Measurements from ENCODE around the gene CNR2.
"Not testable (repeated sequence)": the region's sequence is repeated elsewhere in the genome, so short reads cannot be mapped to it uniquely, and the experiment has no call there.

The CNR2 gene

DNA sequence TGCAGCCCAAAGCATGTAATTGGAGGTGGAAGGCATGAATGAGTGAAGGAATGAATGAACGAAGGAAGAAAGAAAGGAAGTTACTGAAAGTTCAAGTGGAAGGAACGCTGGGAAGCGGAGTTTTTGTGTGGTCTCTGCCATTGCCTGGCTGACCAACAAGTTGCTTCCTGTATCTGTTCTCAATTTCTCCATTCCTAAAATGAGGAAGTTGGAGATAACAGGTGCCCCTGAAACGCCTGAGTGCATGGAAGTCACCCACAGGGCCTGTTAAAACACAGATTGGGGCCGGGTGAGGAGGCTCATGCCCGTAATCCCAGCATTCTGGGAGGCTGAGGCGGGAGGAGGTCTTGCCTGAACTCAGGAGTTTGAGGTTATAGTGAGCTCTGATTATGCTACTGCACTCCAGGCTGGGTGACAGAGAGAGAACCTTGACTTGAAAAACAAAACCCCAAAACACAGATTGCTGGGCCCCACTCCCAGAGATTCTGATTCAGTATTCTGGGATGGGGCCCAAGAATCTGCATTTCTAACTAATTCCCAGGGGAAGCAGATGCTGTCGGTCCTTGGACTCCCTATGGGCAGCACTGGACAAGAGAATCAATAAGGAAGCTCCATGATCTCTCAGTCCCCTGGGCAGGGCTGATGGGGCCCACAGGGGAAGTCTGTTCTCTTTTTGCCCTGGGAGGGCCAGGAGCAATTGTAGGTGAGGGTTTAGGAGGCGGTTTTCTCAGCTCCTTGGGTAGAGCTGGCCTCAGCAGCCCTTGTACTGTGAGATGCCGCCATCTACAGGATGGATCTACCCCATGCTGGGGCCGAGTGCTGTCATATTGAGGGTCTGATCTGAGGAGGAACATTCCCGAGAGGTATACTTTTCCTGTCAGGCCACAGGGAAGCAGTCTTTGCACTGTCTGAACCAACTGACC is 3.3 kb upstream of the CNR2 start:
- DNase-seq, result peak; percentile 84 to 85

DNA sequence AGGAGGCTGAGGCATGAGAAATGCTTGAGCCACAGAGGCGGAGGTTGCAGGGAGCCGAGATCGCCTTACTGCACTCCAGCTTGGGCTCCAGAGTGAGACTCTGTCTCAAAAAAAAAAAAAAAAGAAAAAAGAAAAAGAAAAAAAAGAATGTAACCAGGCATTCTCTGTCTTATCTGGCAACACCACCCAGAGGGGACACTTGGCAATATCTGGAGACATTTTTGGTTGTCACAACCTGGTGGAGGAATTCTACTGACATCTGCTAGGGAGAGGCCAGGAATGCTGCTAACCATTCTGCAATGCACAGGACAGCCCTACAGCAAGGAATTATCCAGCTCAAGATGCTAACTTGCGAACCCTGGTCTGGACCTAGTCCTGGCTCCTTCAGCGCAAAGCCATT is 2.3 kb upstream of the CNR2 start:
- DNase-seq, result no peak

DNA sequence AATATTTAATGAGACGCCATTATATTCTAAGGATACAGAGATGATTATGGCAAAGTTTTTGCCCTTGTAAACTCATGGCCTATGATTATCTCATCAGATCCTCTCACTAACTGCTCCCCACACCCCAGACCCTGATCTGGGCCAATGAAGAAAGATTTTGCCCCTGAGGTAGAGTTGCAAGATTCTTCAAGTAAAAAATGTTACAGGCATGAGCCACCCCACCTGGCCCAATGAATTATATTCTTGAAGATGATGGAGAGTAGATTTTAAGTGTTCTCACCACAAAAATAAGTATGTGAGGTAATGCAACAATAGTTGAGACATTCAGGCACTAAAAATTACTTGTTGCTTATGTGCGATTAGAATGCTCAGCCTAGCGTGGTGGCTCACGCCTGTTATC is 1.8 kb upstream of the CNR2 start:
- no peak for DNase-seq

DNA sequence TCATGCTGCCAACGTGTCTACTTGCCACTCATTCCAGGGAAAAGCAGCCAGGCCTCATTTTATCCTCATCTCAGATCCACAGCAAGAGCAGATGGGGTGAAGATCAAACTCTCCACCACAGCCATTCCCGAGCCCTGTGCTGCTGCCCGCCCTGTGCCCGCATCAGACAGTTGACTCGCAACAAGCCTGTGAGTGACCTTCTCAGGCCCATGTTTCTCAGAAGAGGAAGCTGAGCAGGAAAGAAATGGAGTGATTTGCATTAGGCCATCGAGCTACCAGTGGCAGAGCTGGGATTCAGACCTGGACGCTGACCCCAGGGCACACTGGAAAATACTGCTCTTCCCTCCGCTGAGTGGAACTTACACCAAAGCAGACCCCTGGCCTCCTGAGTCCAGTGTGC is 1.2 kb downstream of the CNR2 start:
- no peak for DNase-seq

DNA sequence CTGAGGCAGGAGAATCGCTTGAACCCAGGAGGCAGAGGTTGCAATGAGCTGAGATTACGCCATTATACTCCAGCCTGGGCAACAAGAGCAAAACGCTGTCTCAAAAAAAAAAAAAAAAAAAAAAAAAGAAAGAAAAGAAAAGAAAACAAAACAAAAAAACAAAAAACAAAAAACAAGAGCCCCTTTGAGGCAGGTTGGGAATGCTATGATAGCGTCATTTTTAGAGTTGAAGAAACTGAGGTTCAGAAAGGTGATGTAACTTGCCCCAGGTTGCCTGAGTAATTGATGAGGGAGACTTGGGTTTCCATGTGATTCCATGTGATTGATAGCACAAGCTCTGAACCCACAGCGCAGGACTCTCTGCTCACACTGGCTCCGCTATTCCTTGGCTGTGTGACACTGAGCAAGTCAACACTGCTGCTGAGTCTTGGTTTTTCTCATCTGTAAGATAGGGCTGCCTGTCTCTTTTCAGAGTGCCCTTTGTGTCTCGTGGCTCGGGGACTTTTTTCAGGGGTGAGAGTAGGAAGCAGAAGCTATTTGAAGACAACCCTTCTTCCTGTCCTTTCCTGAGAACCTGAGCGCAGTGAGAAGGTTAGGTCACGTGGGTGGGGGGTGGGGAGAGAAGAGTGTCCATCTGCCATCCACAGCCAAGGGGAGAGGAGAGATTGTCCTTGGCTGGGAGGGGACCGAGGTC is 2.5 kb downstream of the CNR2 start:
- no peak for DNase-seq

DNA sequence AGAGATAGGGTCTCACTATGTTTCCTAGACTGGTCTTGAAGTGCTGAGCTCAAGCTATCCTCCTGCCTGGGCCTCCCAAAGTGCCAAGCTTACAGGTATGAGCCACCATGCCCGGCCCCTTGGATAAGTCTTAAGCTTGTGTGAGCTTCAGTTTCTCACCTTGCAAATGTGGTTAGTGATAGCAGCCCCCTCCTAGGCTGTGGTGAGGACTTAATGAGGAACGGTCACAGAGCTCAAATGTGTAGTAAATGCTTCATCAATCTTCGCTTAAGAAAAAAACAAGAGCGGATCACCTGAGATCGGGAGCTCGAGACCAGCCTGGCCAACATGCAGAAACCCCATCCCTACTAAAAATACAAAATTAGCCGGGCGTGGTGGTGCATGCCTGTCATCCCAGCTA is 3.0 kb downstream of the CNR2 start:
- no peak for DNase-seq

DNA sequence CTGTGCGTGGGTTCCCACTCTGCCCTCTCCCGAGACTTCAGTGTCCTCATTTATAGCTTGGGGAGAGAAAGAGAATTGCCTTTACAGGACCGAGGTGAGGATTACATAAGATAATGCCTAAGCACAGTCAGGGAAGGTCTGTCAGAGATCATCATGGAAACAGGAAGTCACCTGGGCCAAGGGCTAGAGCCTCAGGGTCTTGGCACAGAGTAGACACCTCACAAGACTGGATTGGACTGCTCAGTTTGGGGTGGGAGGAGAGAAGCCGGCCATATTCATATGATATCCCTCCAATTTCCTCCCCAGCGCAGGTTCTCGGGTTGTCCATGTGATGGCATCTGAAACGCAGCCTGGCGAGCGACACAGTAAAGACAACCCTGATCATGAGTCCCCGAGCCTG is 3.8 kb downstream of the CNR2 start:
- DNase-seq, result no peak

DNA sequence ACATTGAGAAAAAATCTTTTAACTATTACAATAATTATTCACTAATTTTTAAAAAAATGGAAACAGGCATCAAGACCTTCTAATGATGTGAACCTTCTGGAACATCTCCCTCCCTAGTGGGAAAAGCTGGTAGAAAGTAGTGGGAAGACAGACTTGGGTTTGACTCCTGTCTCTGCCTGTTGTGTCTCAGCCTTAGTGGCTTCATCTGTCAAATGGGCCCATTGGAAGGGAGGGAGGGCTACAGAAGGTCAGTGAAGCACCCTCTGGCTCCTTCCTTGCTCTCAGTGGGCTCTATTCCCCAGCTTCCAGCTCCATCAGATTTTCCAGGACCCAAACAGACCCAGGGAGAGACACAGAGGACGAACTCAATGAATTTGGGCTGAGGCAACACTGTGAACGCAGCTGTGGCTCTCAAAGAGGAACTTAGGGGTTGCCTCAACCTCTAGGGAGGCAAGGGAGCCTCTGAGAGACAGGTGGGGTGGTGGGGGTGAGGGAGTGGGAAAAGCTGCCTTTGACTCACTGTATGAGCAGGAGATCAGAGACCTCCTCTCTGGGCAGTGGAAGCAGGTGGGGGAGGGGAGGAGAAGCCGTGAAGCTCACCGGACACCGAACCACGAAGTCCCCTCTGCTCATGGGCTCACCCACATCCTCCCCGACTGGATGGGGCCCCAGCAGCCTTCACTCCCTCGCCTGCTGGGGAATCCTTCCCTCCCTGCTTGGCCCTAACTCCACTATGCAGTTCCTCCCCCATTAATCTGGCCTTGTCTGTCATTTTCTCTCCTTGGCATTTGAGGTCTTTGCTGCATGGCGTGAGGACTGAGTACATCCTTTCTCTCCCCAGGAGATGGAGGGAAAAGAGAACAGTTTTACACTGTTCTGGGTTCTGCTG is 4.5 kb downstream of the CNR2 start:
- DNase-seq, result peak; percentile 59 to 70

DNA sequence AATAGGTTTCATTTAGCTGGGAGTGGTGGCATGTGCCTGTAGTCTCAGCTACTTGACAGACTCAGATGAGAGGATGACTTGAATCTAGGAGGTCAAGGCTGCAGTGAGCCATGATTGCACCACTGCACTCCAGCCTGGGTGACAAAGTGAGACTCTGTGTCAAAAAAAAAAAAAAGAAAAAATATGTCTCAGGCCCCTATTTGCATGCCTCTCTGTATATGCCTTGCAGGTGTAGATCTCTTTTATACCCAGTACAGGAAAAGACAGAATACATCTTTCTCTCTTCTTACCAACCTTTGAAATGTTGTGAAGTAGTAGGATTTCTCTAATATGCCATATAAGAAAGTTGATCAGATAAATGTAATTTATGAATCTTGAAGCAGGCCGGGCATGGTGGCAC is 6.4 kb downstream of the CNR2 start:
- no peak for DNase-seq

DNA sequence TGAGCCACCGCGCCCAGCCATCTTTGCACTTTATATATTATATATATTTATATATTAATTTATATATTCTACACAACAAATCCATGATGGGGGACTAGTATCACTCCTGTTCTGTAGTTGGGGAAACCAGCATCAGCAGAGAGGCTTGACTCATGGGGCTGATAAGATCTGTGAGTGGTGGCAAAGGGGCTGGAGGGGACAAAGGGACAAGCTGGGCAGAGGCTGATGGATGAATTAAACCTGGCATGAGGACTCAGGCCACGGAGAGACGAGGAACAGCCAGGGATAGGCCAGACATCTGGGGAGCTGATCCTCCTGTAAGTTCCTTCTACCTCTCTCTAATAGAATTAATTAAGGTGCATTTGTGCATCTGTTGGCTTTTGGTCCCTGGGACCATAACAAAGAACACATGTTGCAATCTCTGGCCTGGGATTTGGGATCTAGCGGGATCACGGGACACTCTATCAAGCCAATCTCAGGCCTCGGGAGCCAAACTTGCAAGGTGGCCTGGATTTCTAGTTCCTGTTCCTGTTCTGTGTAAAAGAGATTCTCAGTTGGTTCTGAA is 7.6 kb downstream of the CNR2 start:
- no peak for DNase-seq

DNA sequence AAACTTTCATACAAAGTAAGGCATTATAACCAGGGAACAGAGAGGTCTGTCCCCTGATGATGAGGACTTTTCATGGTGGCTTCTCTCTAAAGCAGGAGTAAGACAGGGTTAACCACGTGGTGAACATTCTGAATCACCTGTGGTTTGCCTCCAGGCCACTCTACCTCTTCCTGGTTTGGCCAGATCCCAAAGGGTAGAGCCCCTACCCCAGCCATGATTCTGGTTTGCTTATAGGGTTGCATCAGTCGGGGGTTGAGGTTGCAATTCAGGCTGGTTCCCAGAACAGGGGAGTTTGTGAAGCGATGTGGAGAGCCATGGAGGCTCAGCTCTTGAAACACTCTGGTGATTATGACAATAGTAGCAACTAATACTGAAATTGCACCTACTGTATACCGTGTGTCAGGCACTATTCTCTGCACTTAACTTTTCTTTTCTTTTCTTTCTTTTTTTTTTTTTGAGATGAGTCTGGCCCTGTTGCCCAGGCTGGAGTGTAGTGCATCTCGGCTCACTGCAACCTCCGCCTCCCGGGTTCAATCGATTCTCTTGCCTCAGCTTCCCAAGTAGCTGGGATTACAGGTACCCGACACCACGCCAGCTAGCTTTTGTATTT is 8.3 kb downstream of the CNR2 start:
- no peak for DNase-seq

DNA sequence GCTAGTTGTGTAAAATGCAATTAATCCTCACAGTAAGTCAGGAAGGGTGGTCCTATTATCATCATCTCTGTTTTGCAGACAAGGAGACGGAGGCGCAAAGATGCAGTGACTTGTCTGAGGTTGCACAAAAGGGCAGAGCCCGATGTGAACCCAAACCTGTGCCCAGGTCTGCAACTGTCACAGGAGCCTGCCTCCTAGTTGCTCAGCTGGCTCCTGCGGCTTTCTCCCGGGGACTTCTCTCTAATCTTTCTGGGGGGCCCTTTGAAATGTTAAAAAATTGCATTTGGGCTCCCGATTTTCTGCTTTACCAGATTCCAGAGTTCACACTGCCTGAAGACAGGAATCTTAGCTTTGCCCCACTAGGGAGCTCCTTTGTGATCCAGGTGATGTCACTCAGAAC is 9.4 kb downstream of the CNR2 start:
- no peak for DNase-seq

DNA sequence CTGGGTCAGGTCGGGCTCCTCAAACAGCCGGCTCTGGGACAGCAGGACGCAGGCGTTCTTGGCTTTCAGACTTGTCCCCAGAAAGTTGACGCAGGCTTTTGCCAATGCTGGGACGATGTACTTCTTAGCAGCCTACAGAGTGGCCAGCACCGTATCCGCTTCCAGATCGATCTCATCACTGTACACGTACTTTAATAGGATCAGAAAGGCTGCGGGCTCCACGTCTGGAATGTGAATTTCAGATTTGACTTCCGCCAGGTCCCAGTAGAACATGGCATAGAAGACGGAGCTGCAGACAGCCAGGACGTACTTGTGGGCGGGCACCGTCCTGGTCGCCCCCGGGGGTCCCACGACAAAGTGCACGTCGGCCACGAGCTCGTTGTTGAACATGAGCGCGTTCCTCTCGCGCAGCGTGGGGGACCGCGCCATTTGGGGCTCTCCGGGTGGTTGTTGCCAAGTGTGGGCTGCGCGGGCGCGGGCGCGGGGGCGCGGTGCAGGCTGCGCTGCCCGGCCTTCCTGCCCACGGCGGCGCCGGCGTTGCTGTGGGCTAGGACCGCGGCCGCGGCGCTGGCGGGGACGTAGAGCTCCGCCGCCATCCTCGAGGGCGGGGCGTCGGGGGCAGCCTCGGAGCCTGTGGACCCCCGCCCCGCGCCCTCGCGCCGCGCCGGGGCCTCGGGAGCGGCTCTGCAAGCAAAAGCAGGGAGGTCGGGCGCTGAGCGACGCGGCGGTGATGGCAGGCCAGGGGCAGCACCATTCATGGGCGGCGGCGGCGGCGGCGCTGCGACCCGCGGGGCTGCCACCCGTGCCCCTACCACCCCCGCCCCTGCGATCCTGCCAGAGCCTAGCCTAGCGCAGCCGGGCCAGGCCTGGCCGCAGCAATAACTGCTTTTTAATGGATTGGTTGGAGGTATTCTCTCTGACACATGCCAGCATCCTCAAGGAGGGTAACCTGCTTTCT is 10.6 kb downstream of the CNR2 start:
- DNase-seq, result no peak

DNA sequence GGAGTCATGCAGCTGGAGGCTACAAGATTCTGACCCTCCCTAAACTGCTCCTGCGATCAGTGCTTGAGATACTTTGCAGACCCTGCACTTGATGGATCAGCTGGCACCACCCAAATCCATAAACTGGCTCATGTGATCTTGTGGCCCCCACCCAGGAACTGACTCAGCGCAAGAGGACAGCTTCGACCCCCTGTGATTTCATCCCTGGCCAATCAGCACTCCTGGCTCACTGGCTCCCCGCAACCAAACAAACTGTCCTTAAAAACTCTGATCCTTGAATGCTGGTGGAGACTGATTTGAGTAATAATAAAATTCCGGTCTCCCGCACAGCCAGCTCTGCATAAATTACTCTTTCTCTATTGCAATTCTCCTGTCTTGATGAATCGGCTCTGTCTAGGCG is 13.1 kb downstream of the CNR2 start:
- DNase-seq, result not testable (repeated sequence)

DNA sequence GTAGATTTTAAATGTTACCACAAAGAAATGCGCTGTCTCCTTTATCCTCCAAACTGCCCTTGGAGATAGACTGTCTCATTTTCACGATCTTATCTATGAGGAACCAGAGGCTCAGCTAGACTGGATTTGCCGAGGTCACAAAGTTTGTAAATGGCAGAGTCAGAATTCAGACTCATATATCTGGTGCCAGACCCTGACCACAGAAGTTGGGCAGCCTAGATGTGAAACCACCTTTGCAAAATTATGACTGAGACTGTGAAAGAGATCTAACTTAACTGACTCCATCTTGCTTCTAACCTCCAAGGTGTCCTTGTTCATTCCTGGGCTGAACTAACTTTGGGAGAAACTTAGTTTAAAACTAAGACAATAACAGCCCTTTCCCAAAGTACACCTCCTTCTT is 14.1 kb downstream of the CNR2 start:
- DNase-seq, result no peak

DNA sequence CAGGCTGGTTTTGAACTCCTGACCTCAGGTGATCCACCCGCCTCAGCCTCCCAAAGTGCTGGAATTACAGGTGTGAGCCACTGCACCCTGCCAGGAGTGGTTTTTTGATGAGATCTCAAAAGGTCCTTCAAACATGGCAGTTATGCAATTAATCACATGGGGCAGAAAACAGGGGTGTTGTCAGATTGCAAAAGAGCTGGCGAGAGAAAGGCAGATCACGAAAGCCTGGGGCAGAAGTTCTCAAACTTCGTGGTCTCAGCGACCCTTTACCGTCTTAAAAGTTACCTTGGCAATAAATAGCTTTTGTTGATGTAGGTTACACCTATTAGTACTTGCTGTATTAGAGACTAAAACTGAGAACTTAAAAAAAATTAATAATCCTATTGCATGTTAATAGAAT is 16.1 kb downstream of the CNR2 start:
- no peak for DNase-seq

DNA sequence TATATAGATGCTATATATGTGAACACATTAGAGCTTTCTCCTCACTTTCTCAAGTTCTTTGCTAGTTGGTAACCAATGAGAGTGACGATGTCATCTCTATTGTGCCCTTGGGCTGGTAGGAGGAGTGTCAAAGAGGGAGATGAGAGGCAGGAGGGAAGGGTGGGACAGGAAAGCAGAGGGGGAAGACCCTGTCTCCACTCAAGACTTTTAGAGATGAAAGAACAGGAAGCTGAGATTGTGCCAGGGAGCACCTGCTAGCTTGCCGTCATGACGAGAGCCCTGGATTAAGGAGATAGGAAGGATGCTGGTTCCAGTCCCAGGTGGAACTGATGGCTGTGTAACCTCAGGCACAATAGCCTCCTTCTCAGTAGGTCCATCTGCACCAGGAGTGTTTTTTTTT is 16.7 kb downstream of the CNR2 start:
- DNase-seq, result no peak

DNA sequence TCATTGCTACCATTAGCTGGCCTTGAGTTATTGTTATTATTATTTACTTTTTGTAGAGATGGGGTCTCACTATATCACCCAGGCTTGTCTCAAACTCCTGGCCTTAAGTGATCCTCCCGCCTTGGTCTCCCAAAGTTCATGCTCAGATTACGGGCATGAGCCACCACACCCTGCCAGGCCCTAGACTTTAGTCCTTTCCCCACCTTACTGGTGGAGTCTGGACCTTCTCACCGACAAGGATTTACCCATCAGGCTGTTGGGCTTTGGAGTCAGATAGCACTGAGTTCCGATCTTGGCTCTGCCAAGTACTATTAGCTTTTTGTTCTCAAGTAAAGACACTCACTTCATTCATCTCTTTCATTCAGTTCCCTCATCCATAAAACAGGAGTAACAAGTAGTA is 17.2 kb downstream of the CNR2 start:
- no peak for DNase-seq

DNA sequence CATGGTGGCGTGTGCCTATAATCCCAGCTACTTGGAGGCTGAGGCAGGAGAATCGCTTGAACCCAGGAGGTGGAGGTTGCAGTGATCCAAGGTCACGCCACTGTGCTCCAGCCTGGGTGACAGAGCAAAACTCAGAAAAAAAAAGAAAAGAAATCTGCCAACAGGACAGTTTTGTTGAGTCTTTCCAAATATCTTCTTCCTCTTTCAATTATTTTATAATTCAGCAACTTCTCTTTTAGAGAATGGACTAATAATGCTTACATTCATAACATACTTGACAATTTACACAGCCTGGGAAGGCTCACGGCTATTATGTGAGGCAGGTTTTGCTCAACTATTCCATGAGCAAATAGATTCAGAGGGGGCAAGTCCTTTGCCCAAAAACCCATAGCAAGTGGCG is 18.1 kb downstream of the CNR2 start:
- no peak for DNase-seq

DNA sequence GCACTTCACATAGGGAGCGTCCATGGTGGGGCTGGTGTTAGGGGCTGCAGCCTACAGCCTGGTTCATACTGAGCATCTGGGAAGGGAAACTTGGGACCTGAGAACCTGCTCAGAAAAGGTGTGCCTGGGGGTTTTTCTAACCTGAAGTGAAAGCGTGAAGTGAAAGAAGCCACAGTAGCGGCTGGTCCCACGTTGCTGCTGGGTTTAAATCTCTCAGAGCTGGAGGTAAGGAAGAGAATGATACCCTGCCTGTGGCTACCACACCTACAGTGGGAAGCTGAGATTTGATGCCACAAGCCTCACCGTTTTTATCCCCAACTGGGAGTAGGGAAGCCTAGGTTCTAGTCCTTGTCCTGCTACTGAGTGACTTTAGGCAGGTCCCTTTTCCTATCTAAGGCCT is 24.1 kb downstream of the CNR2 start:
- no peak for DNase-seq

DNA sequence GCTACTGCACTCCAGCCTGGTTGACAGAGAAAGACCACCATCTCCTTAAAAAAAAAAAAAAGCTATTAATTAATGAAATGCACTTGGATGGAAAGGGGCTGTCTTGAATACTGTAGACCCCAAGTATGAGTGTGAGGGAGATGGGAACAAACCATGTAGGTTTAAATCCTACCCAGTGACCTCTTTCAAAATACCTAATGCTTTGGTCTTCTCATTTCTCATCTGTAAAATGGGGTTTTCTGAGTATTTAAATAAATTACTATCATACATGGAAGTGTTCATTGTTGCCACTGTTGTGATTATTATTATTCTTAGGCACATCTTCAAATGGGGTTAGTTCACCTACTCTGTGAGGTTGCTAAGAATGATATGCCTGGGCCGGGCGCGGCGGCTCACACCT is 27.9 kb downstream of the CNR2 start:
- DNase-seq, result no peak

DNA sequence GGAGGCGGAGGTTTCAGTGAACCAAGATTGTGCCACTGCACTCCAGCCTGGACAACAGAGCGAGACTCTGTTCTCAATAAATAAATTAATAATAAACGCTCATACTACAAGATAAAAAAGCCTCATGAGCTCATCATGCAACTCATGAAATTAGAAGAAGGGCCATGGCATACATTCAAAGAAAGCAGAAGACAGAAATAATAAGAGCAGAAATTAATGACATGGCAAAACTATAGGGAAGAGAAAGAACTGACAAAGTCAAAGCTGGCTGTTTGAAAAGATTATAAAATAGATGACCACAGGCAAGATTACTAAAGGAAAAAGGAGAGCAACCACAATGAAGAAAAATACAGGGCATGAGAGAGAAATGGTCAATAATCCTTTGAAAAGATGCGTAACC is 30.4 kb downstream of the CNR2 start:
- DNase-seq, result no peak

Measured in Kasumi-1 (cell line).